ENCODE results near the gene ASB11. TPM values are rescaled to one million over a fixed set of nuclear protein-coding genes. Genes with fewer than 3 reads are reported as not detected.

The ASB11 gene
- total RNA-seq, 1 experiment from 2014 or later: not detected

DNA sequence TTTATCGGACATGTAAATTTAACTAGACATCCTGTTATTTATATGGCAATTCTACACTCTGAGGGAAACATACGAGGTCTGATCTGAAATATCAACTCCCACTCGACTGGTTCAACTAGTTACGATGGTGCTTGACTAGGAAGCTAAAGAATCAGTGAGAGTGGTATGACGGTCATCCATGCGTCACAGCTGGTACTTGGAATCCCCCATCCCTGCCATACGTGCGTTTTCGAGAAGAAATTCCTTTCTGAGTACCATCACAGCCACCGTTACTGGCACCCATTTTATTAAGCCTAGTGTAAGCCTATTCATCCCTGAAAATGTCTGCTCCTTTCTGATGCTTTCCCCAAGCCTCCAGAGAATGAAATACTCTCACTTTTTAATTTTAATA lies 20.6 kb upstream of the ASB11 start:
- Histone ChIP-seq H3K27me3 (ENCODE audit: insufficient read depth, low read length) (no peaks in the 10 kb centered on the region), H3K27ac (ENCODE audit: insufficient read length, low read depth, low read length) (no peak overlapping the region), H3K18ac (ENCODE audit: insufficient read length, low read depth, low read length) (no peak overlapping the region), H3K14ac (ENCODE audit: insufficient read depth, low read length) (no peak overlapping the region), H4K5ac (ENCODE audit: insufficient read length, low read depth, low read length) (no peak overlapping the region), H3K4ac (ENCODE audit: low read depth, low read length) (no peak overlapping the region), H2BK12ac (ENCODE audit: insufficient read length, low read depth, low read length) (no peak overlapping the region), H3K9ac (ENCODE audit: extremely low read depth, insufficient read length, low read length) (peak overlapping the region; percentile 48), H3K23me2 (ENCODE audit: insufficient read length, low read depth, low read length, poor library complexity, severe bottlenecking) (no peaks in the 10 kb centered on the region), H2AK5ac (ENCODE audit: insufficient read length, low read length) (no peak overlapping the region), H3K23ac (ENCODE audit: insufficient read length, low read depth, low read length) (no peak overlapping the region), H3K79me2 (ENCODE audit: insufficient read depth, low read length) (no peaks in the 10 kb centered on the region), H3K79me1 (ENCODE audit: insufficient read depth, low read depth, low read length, poor library complexity, severe bottlenecking) (no peaks in the 10 kb centered on the region), H2BK5ac (ENCODE audit: insufficient read length, low read length) (no peak overlapping the region), H2BK15ac (ENCODE audit: low read depth, low read length) (no peak overlapping the region), H3K4me1 (ENCODE audit: insufficient read depth, low read length) (no peaks in the 10 kb centered on the region), H4K91ac (ENCODE audit: insufficient read length, low read depth, low read length) (no peak overlapping the region), H3K56ac (ENCODE audit: insufficient read length, low read depth, low read length) (no peak overlapping the region), H2AFZ (ENCODE audit: low read length) (no peak overlapping the region), H4K8ac (replicated peaks; ENCODE audit: insufficient read length, low read depth, low read length) (no peak overlapping the region), H3K9me3 (ENCODE audit: control insufficient read depth, low read depth, low read length) (no peaks in the 10 kb centered on the region), H2BK120ac (ENCODE audit: low read depth, low read length, poor library complexity, severe bottlenecking) (no peak overlapping the region), H2BK20ac (ENCODE audit: low read depth, low read length, poor library complexity, severe bottlenecking) (no peak overlapping the region), H4K20me1 (ENCODE audit: control insufficient read depth, insufficient read depth, insufficient read length) (no peaks in the 10 kb centered on the region), H3T11ph (ENCODE audit: low read length) (no peak overlapping the region), H3K4me2 (ENCODE audit: insufficient read depth, insufficient read length, low read length) (peak overlapping the region; percentile 82)
- H3K27me3 Mint-ChIP-seq (ENCODE audit: low read depth): peaks cover 9% of the 10 kb centered on the region
- H3K27ac Mint-ChIP-seq: peak overlapping the region in 1 of 3 experiments; percentile 92; a peak in 2 of 7 replicates
- DNase-seq: no peak
- H3K4me3 Mint-ChIP-seq: peak overlapping the region; percentile 92 to 93
- no peak for TF ChIP-seq CTCF (conservative IDR thresholded peaks at IDR 0.05)
- WGBS (ENCODE audit: extremely low coverage, insufficient read length, low lambda C conversion rate): no CpG with 5 or more reads among the region's 10 CpGs
- H3K9me3 Mint-ChIP-seq: peaks cover 0 to 16% of the 10 kb centered on the region in 2 experiments
- H3K4me1 Mint-ChIP-seq: peaks cover 2 to 5% of the 10 kb centered on the region in 2 experiments; a peak in 2 of 4 replicates
- H3K36me3 Mint-ChIP-seq (ENCODE audit: insufficient read depth in 1 of 3, low read depth in 3 of 3): peaks cover 0 to 9% (median 0%) of the 10 kb centered on the region in 3 experiments; a peak in 3 of 7 replicates

All from H9 (cell line).